ENCODE data around the gene PDE9A.

DNA sequence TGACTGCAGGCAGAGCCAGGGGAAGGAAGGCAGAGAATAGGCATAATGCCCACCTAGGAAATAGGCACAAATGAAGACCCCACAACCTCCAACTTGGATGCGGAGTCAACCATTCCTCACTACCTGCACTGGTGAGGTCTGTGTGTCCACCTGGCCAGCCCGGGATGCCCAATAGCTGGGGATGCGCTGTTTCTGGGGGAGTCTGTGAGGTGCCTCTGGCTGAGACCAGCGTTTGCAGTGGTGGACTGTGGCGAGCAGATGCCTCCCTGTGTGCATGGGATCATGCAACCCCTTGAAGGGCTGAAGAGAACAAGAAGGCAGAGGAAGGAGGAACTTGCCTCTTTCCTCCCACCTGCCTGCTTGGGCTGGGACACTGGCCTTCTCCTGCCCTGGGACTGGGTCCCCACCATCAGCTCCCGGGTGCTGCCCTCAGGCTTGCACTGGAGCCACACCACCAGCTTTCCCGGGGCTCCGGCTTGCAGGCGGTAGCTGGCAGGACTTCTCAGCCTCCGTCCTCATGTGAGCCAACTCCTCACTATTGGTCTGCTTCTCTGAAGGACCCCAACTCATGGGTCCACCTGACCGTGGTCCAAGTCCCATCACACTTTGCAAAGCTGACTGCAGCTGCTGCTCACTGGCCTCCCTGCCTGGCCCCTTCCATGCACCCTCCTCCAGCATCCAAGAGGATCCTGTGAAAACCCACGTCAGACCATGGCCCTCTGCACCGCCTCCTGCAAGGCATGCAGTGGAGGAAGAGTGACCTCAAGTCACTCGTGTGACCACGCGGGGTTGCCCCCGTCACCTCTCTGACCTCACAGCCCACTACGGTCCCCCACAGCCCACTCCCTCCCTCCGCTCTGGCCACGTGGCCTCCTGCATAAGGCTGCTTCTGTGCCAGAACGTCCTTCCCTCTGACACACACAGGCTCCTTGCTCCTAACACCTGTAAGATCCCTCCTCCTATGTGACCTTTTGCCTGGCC is 2.7 kb upstream of the PDE9A start:
- TF ChIP-seq SP1 (IDR thresholded peaks at IDR 0.05) (no peak), PKNOX1 (IDR thresholded peaks at IDR 0.05) (no peak), HDGF (IDR thresholded peaks at IDR 0.05; ENCODE audit: borderline replicate concordance) (no peak), FOXK2 (IDR thresholded peaks at IDR 0.05) (no peak), FOXM1 (IDR thresholded peaks at IDR 0.05; ENCODE audit: borderline replicate concordance) (no peak), FOXA1 (IDR thresholded peaks at IDR 0.05) (no peak), ELF4 (IDR thresholded peaks at IDR 0.05) (no peak), ZNF384 (IDR thresholded peaks at IDR 0.05) (no peak), TARDBP (IDR thresholded peaks at IDR 0.05) (no peak), L3MBTL2 (conservative IDR thresholded peaks at IDR 0.05) (no peak), CTBP1 (IDR thresholded peaks at IDR 0.05; ENCODE audit: borderline replicate concordance) (no peak), SUZ12 (IDR thresholded peaks at IDR 0.05) (no peak), BHLHE40 (IDR thresholded peaks at IDR 0.05; ENCODE audit: borderline replicate concordance) (no peak)
